Ishikawa (cell line): ENCODE measurements around the gene C11orf24.

Experiments
- CEBPB ChIP-seq: IDR thresholded peaks from 2 replicates; pipeline ENCODE4 v1.6.1; 2012
- CREB1 ChIP-seq: IDR thresholded peaks from 2 replicates; pipeline ENCODE4 v1.6.1; 2012; ENCODE audit warnings: low read depth
- EGR1 ChIP-seq: IDR thresholded peaks from 2 replicates; pipeline ENCODE4 v1.6.1; 2012
- EP300 ChIP-seq: IDR thresholded peaks from 2 replicates; pipeline ENCODE4 v1.6.1; 2012; ENCODE audit warnings: borderline replicate concordance
- FOXM1 ChIP-seq: IDR thresholded peaks from 2 replicates; pipeline ENCODE4 v1.6.1; 2012; ENCODE audit warnings: low read depth, borderline replicate concordance
- MAX ChIP-seq: IDR thresholded peaks from 2 replicates; pipeline ENCODE4 v1.6.1; 2012
- RAD21 ChIP-seq: IDR thresholded peaks from 2 replicates; pipeline ENCODE4 v1.6.1; 2012; ENCODE audit warnings: low read depth
- REST ChIP-seq: IDR thresholded peaks from 2 replicates; pipeline ENCODE4 v1.6.1; 2012; ENCODE audit warnings: low read depth, mild to moderate bottlenecking
- TAF1 ChIP-seq: IDR thresholded peaks from 2 replicates; pipeline ENCODE4 v1.6.1; 2012; ENCODE audit warnings: low read depth, mild to moderate bottlenecking
- TCF12 ChIP-seq: IDR thresholded peaks from 2 replicates; pipeline ENCODE4 v1.6.1; 2012; ENCODE audit warnings: low read depth
- TEAD4 ChIP-seq: IDR thresholded peaks from 2 replicates; pipeline ENCODE4 v1.6.1; 2012
- USF1 ChIP-seq: IDR thresholded peaks from 2 replicates; pipeline ENCODE4 v1.6.1; 2012
- YY1 ChIP-seq: IDR thresholded peaks from 2 replicates; pipeline ENCODE4 v1.6.1; 2012; ENCODE audit warnings: low read depth
- ZBTB7A ChIP-seq: IDR thresholded peaks from 2 replicates; pipeline ENCODE4 v1.6.1; 2012; ENCODE audit warnings: low read depth

- TF ChIP-seq EP300 (no peak), TCF12 (no peak), MAX (no peak), RAD21 (no peak), TEAD4 (no peak), ZBTB7A (0 out of 2 replicates have a peak, but pooled peaks have one; percentile 50), REST (no peak), TAF1 (no peak), EGR1 (no peak), CREB1 (no peak), CEBPB (no peak), YY1 (no peak), FOXM1 (no peak), USF1 (no peak)
These were observed 56.1 kb downstream of the C11orf24 start for GRCh38 chr11:68215524-68216170.
